Thoracic aorta (tissue), 2 donors: ENCODE data around the gene GULP1. TPM values are rescaled to one million over a fixed set of nuclear protein-coding genes. Genes with fewer than 3 reads are reported as not detected.

Experiments
- ATAC-seq: fragments of 150-250 bp; one replicate; pipeline ENCODE4 v1.8.0; 2017; ENCODE audit warnings: low read depth; ENCODE audit not compliant: insufficient number of reproducible peaks, low FRiP score
- DNase-seq: peaks from one replicate; pipeline ENCODE4 v3.0.0-alpha.2; 2020; ENCODE audit warnings: low spot score
- H3K27ac ChIP-seq, 2 donors: fragments of 200-600 bp; sonication (generic); 1 replicate in 1 of 2; 2 replicates in 1 of 2; pipeline ENCODE4 v1.5.1; 2016; ENCODE audit warnings: mild to moderate bottlenecking in 2 of 2, moderate library complexity in 2 of 2
- H3K27me3 ChIP-seq: fragments of 200-600 bp; sonication (generic); replicated peaks from 2 replicates; pipeline ENCODE4 v1.6.0; 2016; ENCODE audit warnings: mild to moderate bottlenecking; ENCODE audit not compliant: insufficient read depth
- H3K36me3 ChIP-seq: fragments of 200-600 bp; sonication (generic); one replicate; pipeline ENCODE4 v1.5.1; 2016
- H3K4me1 ChIP-seq, 2 donors: fragments of 200-600 bp; sonication (generic); 1 replicate in 1 of 2; 2 replicates in 1 of 2; pipeline versions ENCODE4 v1.5.1 to v1.6.0; 2016; ENCODE audit warnings: low read depth in 2 of 2, mild to moderate bottlenecking in 1 of 2; ENCODE audit not compliant: control insufficient read depth in 1 of 2
- H3K4me3 ChIP-seq: fragments of 200-600 bp; sonication (generic); 2 replicates; pipeline ENCODE4 v1.5.1; 2016; ENCODE audit warnings: mild to moderate bottlenecking
- H3K9me3 ChIP-seq: fragments of 200-600 bp; sonication (generic); 2 replicates; pipeline ENCODE4 v1.5.1; 2016
- total RNA-seq, 2 donors: library from RNA; depleted of rRNA; stranded (reverse); fragments of >200 nt; gene quantifications; one replicate each; pipeline versions ENCODE4 v1.1.0 to v1.2.3, GENCODE V29; 2016
- TF ChIP-seq, protein P1 (sequence below): fragments of 200-600 bp; sonication (generic); IDR thresholded peaks from one replicate; pipeline ENCODE4 v1.5.1; 2019; ENCODE audit warnings: antibody characterized with exemption

The GULP1 gene
- total RNA-seq, 2 donors from 2014 or later, result 64.0 to 80.9 TPM

DNA sequence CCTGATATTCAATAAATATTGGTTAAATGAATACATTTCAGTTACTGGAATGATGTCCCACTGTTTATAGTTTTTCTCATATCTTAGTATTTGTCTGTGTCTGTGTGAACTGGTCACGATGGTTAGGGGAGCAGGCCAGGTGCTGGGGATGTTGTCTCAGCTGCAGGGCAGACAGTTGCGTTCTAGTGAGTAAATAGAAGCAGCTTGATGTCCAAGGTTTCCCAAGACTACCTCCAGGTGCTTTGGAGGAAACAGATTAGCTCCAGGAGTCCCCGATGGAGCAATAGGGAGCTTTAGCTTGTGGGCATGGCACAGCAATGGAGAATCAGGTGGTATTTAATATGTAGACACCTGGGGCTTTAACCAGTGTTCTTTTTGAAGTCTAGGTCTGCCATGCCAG is 75.5 kb downstream of the GULP1 start:
- no peak for DNase-seq
- Histone ChIP-seq H3K36me3 (no peaks in the 10 kb centered on the region), H3K4me3 (no peak overlapping the region), H3K9me3 (no peaks in the 10 kb centered on the region), H3K27me3 (no peaks in the 10 kb centered on the region), H3K4me1 (no peaks in the 10 kb centered on the region), H3K27ac (no peak overlapping the region)
- no peak for ATAC-seq
- TF ChIP-seq, protein P1, sequence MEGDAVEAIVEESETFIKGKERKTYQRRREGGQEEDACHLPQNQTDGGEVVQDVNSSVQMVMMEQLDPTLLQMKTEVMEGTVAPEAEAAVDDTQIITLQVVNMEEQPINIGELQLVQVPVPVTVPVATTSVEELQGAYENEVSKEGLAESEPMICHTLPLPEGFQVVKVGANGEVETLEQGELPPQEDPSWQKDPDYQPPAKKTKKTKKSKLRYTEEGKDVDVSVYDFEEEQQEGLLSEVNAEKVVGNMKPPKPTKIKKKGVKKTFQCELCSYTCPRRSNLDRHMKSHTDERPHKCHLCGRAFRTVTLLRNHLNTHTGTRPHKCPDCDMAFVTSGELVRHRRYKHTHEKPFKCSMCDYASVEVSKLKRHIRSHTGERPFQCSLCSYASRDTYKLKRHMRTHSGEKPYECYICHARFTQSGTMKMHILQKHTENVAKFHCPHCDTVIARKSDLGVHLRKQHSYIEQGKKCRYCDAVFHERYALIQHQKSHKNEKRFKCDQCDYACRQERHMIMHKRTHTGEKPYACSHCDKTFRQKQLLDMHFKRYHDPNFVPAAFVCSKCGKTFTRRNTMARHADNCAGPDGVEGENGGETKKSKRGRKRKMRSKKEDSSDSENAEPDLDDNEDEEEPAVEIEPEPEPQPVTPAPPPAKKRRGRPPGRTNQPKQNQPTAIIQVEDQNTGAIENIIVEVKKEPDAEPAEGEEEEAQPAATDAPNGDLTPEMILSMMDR, result no peak

DNA sequence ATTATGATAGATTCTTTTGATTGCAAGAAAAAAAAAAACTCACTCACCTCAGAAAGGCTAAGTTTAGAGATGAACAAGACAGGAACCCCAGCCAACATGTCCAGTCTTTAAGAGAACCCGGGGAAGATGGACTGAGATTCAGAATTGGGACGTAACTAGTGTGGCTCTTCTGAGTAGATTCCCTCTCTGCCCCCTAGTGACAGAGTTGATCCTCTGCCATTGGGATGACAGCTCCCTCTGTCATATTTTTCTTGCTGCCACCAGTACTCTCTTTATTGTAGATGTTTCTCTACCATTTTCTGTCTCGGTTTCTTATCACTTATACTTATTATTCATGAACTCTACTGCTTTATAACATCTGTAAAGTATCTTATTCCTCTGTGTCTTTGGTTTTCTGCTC is 77.7 kb downstream of the GULP1 start:
- Histone ChIP-seq H3K4me3 (no peak overlapping the region), H3K27me3 (no peaks in the 10 kb centered on the region), H3K36me3 (no peaks in the 10 kb centered on the region), H3K9me3 (no peaks in the 10 kb centered on the region), H3K4me1 (peaks cover 0 to 1% of the 10 kb centered on the region in 2 donors), H3K27ac (no peak overlapping the region)
- ATAC-seq, result no peak
- TF ChIP-seq, protein P1, result no peak
- DNase-seq, result no peak

DNA sequence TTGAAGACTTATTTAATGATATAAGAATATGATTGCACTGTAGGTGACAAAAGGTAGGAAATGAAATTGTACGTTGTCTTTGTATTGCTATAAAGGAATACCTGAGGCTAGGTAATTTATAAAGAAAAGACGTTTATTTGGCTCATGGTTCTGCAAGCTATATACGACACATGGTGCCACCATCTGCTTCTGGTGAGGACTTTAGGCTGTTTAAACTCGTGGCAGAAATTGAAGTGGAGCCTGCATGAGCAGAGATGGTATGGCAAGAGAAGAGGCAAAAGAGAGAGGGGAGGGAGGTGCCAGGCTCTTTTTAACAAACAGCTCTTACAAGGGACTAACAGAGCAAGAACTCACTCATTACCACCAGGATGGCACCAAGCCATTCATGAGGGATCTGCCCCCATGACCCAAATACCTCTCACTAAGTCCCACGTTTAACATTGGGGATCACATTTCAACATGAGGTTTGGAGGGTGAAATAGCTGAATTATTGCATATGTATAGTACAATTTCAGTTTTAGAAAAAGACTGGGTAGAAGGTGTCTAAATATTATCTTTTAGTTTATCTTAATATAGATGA is 86.8 kb downstream of the GULP1 start:
- ATAC-seq (no peak), DNase-seq (no peak)
- Histone ChIP-seq H3K27me3 (no peaks in the 10 kb centered on the region), H3K27ac (no peak overlapping the region), H3K4me3 (no peak overlapping the region), H3K36me3 (no peaks in the 10 kb centered on the region), H3K4me1 (peaks cover 15 to 19% of the 10 kb centered on the region in 2 donors), H3K9me3 (no peaks in the 10 kb centered on the region)
- TF ChIP-seq, protein P1, result no peak

DNA sequence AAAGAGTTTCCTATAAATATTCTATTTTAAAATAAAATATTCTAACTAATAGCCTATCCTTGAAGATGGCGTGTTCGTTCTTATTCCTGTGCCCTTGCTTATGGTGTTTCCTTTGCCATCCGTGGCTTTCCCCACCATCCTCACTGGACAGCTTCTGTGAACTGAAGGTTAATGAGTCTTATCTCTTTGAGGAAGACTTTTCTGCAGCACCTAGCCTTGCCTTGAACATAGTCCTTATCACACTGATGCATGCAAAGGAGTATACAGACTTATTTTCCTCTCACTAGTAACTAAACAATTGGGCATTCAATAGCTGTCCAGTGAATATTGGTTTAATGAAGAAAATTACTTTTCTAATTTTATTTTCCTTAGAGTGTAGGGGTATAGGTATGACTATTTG is 88.1 kb downstream of the GULP1 start:
- Histone ChIP-seq H3K27me3 (no peaks in the 10 kb centered on the region), H3K4me1 (peaks cover 14 to 19% of the 10 kb centered on the region in 2 donors), H3K36me3 (no peaks in the 10 kb centered on the region), H3K27ac (no peak overlapping the region), H3K9me3 (no peaks in the 10 kb centered on the region), H3K4me3 (no peak overlapping the region)
- TF ChIP-seq, protein P1, result no peak
- DNase-seq (no peak), ATAC-seq (no peak)

DNA sequence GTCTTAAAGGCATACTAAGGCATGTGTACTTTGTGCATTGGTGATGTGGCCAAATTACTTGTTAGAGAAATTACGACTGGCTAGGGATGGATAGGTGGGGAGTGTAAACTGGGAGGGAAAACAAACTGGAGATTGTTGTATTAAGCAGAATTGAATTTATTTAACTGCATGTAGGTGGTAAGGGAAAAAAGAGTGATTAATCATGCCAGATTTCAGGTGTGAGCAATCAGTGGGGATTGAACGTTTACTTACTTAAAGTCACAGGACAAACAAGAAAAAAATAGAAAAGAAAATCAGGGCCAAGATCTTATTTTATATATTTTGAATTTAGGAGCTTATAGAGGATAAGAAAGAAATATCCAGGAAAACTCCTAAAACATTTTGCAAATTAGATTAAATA is 88.6 kb downstream of the GULP1 start:
- no peaks in the 10 kb centered on the region for H3K36me3 ChIP-seq
- H3K4me1 ChIP-seq, result peaks cover 13 to 19% of the 10 kb centered on the region in 2 donors
- H3K4me3 ChIP-seq, result no peak overlapping the region
- no peak overlapping the region for H3K27ac ChIP-seq
- DNase-seq, result no peak
- ATAC-seq, result no peak
- no peaks in the 10 kb centered on the region for H3K9me3 ChIP-seq
- no peaks in the 10 kb centered on the region for H3K27me3 ChIP-seq
- TF ChIP-seq, protein P1, result no peak
